K562 (cell line): ENCODE results near the gene GGCT. TPM values are rescaled to one million over a fixed set of nuclear protein-coding genes. Genes with fewer than 3 reads are reported as not detected.

ENCODE experiments used
- ATAC-seq: fragments of 200-7000 bp; cut with Tn5 transposase; 3 replicates; pipeline ENCODE4 v1.9.1; 2020; ENCODE audit warnings: moderate library complexity
- BruUV-seq: library from RNA; stranded (reverse); fragments of 400-500 nt; replicated peaks from 2 replicates; lab custom pipeline; 2021; lab: Mats Ljungman, UMichigan
- CTCF ChIA-PET: fragments of 300-600 bp; formaldehyde crosslinking; extraction: SDS; loops from one replicate; lab custom pipeline; 2021; ENCODE audit warnings: low intra/inter-chr PET ratio; lab: Yijun Ruan, JAX
- POLR2A ChIA-PET: fragments of 300-600, 350-650 bp; sonication (Branson Sonifier 250); formaldehyde crosslinking; extraction: SDS; loops from one replicate; lab custom pipeline; 2021; ENCODE audit warnings: antibody characterized with exemption, inconsistent platforms; lab: Yijun Ruan, JAX
- DNase-seq, 4 experiments: peaks; one replicate each; pipeline versions ENCODE4 v3.0.0 to v3.0.0-alpha.2; 2011 to 2018; ENCODE audit warnings: low spot score in 3 of 4, mixed read lengths in 3 of 4; ENCODE audit errors: extremely low read depth in 1 of 4
- FAIRE-seq: peaks from 2 replicates; lab custom pipeline; 2011; peaks lifted over from hg19 to GRCh38; lab: Jason Lieb, UNC
- H2AFZ ChIP-seq: 2 replicates; pipeline ENCODE4 v1.6.0; 2011; ENCODE audit warnings: low read depth, low read length, control low read depth, inconsistent platforms
- H3K27ac ChIP-seq: fragments of 200-600 bp; 3 replicates; pipeline ENCODE4 v1.8.0; 2011; ENCODE audit warnings: low read depth, mild to moderate bottlenecking, control low read depth, inconsistent platforms, low read length, moderate library complexity, mixed read lengths; ENCODE audit errors: extremely low read depth
- H3K27me3 ChIP-seq, 2 experiments: fragments of 300-600 bp in 1 of 2; 2 replicates in 1 of 2; 3 replicates in 1 of 2; pipeline versions ENCODE4 v1.6.0 to v1.8.0; 2011; ENCODE audit warnings: inconsistent platforms in 2 of 2, low read length in 2 of 2, mild to moderate bottlenecking in 1 of 2, mixed read lengths in 1 of 2, moderate library complexity in 1 of 2; ENCODE audit not compliant: control insufficient read depth in 2 of 2, insufficient read depth in 2 of 2
- H3K36me3 ChIP-seq: fragments of 300-600 bp; 3 replicates; pipeline ENCODE4 v1.8.0; 2011; ENCODE audit warnings: mild to moderate bottlenecking, low read length, inconsistent platforms; ENCODE audit not compliant: control insufficient read depth, insufficient read depth
- H3K4me1 ChIP-seq, 2 experiments: fragments of 200-600 bp in 1 of 2; replicated peaks in 1 of 2; 2 replicates in 1 of 2; 3 replicates in 1 of 2; pipeline versions ENCODE4 v1.5.1 to v1.8.0; 2011; ENCODE audit warnings: inconsistent platforms in 2 of 2, low read length in 2 of 2, mild to moderate bottlenecking in 1 of 2, mixed read lengths in 1 of 2, moderate library complexity in 1 of 2; ENCODE audit not compliant: control insufficient read depth in 2 of 2, insufficient read depth in 2 of 2
- H3K4me2 ChIP-seq: 2 replicates; pipeline ENCODE4 v1.6.1; 2011; ENCODE audit warnings: low read length, control low read depth, inconsistent platforms, mixed read lengths; ENCODE audit not compliant: insufficient read depth
- H3K4me3 ChIP-seq: fragments of 200-600 bp; sonication (generic), shearing (Covaris generic); 2 replicates; pipeline ENCODE4 v1.5.1; 2016; ENCODE audit warnings: control low read depth, inconsistent platforms
- H3K79me2 ChIP-seq: fragments of 200-600 bp; 3 replicates; pipeline ENCODE4 v1.8.0; 2011; ENCODE audit warnings: low read length, inconsistent platforms; ENCODE audit not compliant: control insufficient read depth, insufficient read depth
- H3K9ac ChIP-seq, 2 experiments: 2 replicates each; pipeline versions ENCODE4 v1.6.0 to v1.6.1; 2011; ENCODE audit warnings: low read depth in 2 of 2, low read length in 2 of 2, control low read depth in 1 of 2, inconsistent platforms in 1 of 2, mild to moderate bottlenecking in 1 of 2, mixed read lengths in 1 of 2; ENCODE audit not compliant: insufficient read depth in 1 of 2
- H3K9me1 ChIP-seq: one replicate; pipeline ENCODE4 v1.6.0; 2011; ENCODE audit warnings: inconsistent platforms, mild to moderate bottlenecking, low read length, moderate library complexity; ENCODE audit not compliant: control insufficient read depth, insufficient read depth
- H3K9me3 ChIP-seq: replicated peaks from 2 replicates; pipeline ENCODE4 v1.5.1; 2011; ENCODE audit warnings: low read depth, low read length, inconsistent platforms; ENCODE audit not compliant: control insufficient read depth, insufficient read depth
- H4K20me1 ChIP-seq: replicated peaks from 2 replicates; pipeline ENCODE4 v1.6.1; 2011; ENCODE audit warnings: low read length, inconsistent platforms, mixed read lengths; ENCODE audit not compliant: control insufficient read depth, insufficient read depth
- CUX1 ChIP-seq: fragments of 200-800 bp; sonication (Bioruptor generic); IDR thresholded peaks from 2 replicates; pipeline ENCODE4 v1.6.1; 2016; ENCODE audit warnings: missing genetic modification characterization, missing compliant biosample characterization
- EGR1 ChIP-seq: fragments of 450-650 bp; conservative IDR thresholded peaks from 2 replicates; pipeline ENCODE4 v1.6.1; 2017; ENCODE audit warnings: mild to moderate bottlenecking
- NR2C2 ChIP-seq, 2 experiments: fragments of 200-800 bp in 1 of 2; sonication (Bioruptor generic) in 1 of 2; sonication (generic) in 1 of 2; formaldehyde crosslinking in 1 of 2; IDR thresholded peaks; 2 replicates each; pipeline versions ENCODE4 v1.6.1 to v1.8.0; 2016 to 2022; ENCODE audit warnings: mild to moderate bottlenecking in 1 of 2, missing compliant biosample characterization in 1 of 2, missing genetic modification characterization in 1 of 2, missing genetic modification reagents in 1 of 2
- SNRNP70 ChIP-seq: fragments of 200-400 bp; formaldehyde crosslinking; optimal IDR thresholded peaks from 2 replicates; pipeline ENCODE3; 2017; ENCODE audit warnings: low read depth, low read length
- WGBS: fragments of 100-300 bp; shearing (Covaris generic); methylation state at CpG from one replicate; pipeline ENCODE4 v1.1.6; 2016; ENCODE audit warnings: low coverage, mixed read lengths; ENCODE audit not compliant: insufficient coverage; ENCODE audit errors: missing lambda C conversion rate; 5-methylcytosine and 5-hydroxymethylcytosine counted together
- in situ Hi-C: fragments of 300-500 bp; cut with MboI; formaldehyde crosslinking; loops from 4 replicates; pipeline ENCODE4 v1.15.0; 2018; ENCODE audit warnings: inconsistent platforms, mixed read lengths
- intact Hi-C: fragments of 100-400 bp; cut with micrococcal nuclease; formaldehyde crosslinking; loops from 2 replicates; pipeline ENCODE4 v1.14.2; 2022
- polyA plus RNA-seq, 8 experiments: library from polyadenylated mRNA; depleted of rRNA in 4 of 8; stranded (reverse) in 5 of 8; unstranded in 3 of 8; fragments of >200 nt; fragmentation: Nextera tagmentation in 2 of 8; fragmentation: Illumina TruSeq in 1 of 8; extraction: Ambion mirVana in 2 of 8; extraction: Trizol in 1 of 8; gene quantifications; 2 replicates each; pipeline versions ENCODE4 v1.2.1 to v1.2.3, GENCODE V29; 2011 to 2014; ENCODE audit warnings: inconsistent platforms in 1 of 8, missing spikeins in 1 of 8
- total RNA-seq, 7 experiments: library from RNA; depleted of rRNA in 6 of 7; stranded (reverse); fragments of >200 nt in 6 of 7; fragmentation: Illumina TruSeq in 2 of 7; extraction: Trizol in 2 of 7; gene quantifications; 2 replicates each; pipeline versions ENCODE4 v1.2.1 to v1.2.3, GENCODE V29; 2011 to 2021; ENCODE audit warnings: low replicate concordance in 1 of 7
- TF ChIP-seq, protein P1 (sequence below), 2 experiments: fragments of 450-650 bp in 1 of 2; sonication (generic) in 1 of 2; formaldehyde crosslinking in 1 of 2; IDR thresholded peaks; 2 replicates each; pipeline versions ENCODE4 v1.7.1 to v1.9.0; 2016 to 2022; ENCODE audit warnings: inconsistent platforms in 1 of 2, mild to moderate bottlenecking in 1 of 2, missing genetic modification reagents in 1 of 2

Gene GGCT
- total and polyA plus RNA-seq, 9 of the 15 experiments (the other 6 are each of a cell fraction or from before 2014, with no cell fraction given): 79.0 to 349 (median 136) TPM

DNA sequence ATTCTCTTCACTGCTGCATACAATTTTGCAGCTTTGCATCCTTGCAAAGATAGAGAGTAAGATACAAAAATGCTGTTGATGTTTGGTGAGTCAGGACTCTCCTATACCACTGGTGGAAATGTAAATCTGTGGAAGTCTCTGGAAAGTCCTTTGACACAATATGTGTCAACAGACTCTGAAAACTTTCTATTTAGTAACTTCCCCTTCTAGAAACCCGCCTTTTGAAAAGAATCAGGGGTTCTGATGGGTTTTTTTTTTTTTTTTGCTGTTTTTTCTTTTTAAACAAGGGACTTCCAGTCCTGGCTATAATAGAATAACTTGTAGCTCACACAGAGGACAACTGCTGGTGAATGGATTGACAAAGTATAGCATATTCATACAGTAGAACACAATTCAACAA is 42.5 kb downstream of the GGCT start:
- ATAC-seq (no peak), DNase-seq (no peak), FAIRE-seq (no peak)
- POLR2A ChIA-PET: interaction anchor here (0.7 kb wide), 1 partner anchor 186 kb away, joined by 4 read pairs; no protein-coding TSS in a partner anchor
- H3K4me3 ChIP-seq: no peak overlapping the region
- CTCF ChIA-PET: no interaction called here
- H4K20me1 ChIP-seq: no peaks in the 10 kb centered on the region
- no peaks in the 10 kb centered on the region for H3K79me2 ChIP-seq
- H3K27me3 ChIP-seq: no peaks in the 10 kb centered on the region
- 67% methylated on average over 1 of the region's 1 CpG for WGBS
- H3K9me3 ChIP-seq: no peaks in the 10 kb centered on the region
- no peak overlapping the region for H2AFZ ChIP-seq
- in situ Hi-C loops (no loop called here), intact Hi-C loops (no loop called here)
- H3K36me3 ChIP-seq: no peaks in the 10 kb centered on the region
- H3K27ac ChIP-seq: no peak overlapping the region
- H3K4me2 ChIP-seq: no peak overlapping the region
- peaks cover 0 to 4% of the 10 kb centered on the region in 2 experiments; a peak in 1 of 5 replicates for H3K4me1 ChIP-seq
- no peak overlapping the region for H3K9ac ChIP-seq
- H3K9me1 ChIP-seq: no peaks in the 10 kb centered on the region
- no TSS peak for BruUV-seq
- TF ChIP-seq SNRNP70 (no peak), NR2C2 (CRISPR knock-in tag; IDR thresholded peaks at IDR 0.05) (no peak), NR2C2 (tag; IDR thresholded peaks at IDR 0.05) (no peak), CUX1 (CRISPR knock-in tag) (no peak), EGR1 (no peak)
- TF ChIP-seq, protein P1, sequence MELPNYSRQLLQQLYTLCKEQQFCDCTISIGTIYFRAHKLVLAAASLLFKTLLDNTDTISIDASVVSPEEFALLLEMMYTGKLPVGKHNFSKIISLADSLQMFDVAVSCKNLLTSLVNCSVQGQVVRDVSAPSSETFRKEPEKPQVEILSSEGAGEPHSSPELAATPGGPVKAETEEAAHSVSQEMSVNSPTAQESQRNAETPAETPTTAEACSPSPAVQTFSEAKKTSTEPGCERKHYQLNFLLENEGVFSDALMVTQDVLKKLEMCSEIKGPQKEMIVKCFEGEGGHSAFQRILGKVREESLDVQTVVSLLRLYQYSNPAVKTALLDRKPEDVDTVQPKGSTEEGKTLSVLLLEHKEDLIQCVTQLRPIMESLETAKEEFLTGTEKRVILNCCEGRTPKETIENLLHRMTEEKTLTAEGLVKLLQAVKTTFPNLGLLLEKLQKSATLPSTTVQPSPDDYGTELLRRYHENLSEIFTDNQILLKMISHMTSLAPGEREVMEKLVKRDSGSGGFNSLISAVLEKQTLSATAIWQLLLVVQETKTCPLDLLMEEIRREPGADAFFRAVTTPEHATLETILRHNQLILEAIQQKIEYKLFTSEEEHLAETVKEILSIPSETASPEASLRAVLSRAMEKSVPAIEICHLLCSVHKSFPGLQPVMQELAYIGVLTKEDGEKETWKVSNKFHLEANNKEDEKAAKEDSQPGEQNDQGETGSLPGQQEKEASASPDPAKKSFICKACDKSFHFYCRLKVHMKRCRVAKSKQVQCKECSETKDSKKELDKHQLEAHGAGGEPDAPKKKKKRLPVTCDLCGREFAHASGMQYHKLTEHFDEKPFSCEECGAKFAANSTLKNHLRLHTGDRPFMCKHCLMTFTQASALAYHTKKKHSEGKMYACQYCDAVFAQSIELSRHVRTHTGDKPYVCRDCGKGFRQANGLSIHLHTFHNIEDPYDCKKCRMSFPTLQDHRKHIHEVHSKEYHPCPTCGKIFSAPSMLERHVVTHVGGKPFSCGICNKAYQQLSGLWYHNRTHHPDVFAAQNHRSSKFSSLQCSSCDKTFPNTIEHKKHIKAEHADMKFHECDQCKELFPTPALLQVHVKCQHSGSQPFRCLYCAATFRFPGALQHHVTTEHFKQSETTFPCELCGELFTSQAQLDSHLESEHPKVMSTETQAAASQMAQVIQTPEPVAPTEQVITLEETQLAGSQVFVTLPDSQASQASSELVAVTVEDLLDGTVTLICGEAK (IDR thresholded peaks at IDR 0.05): no peak
- TF ChIP-seq, protein P1 (CRISPR knock-in tag; IDR thresholded peaks at IDR 0.05): no peak
